GM11168 (cell line): Measurements from ENCODE around the gene CEND1.

Experiments
- in situ Hi-C: fragments of 300-500 bp; cut with MboI; formaldehyde crosslinking; loops from one replicate; pipeline ENCODE4 v1.12.0; 2022; ENCODE audit warnings: low sequenced_read_pairs; ENCODE audit not compliant: unreplicated experiment

CEND1 gene

DNA sequence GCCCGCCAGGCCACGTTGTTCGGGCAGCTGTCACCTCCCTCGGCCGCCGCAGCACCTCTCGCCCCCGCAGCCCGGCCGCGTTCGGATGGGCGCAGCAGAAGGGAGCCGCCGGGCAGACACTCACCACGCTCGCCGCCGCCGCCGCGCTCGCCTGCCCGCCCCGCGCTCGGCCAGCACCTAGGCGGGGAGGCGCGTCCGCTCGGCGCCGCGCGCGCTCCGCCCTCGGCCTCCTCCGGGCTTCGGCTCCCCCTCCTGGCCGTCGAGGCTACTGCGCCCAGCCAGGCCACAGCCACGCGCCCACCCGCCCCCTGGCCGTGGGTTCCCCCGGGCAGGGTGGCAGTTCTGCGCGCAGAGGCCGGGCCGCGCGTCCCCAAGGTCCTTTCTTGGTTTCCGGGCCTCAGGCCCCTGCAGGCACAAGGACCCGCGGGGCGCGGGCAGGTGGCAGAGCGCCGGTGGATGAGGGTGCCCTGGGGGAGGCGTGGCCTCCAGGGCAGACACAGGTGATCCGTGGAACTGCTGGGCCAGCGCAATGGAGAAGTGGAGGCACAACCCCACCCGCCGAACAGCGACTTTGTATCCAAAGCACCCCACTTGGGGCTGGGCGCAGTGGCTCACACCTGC, 8.3 kb upstream of the CEND1 start, which contains the start of gene SLC25A22:
Gene SLC25A22 (minus strand): TSS at position 189 of the 621 bp plus-strand sequence. CDS start 3,275 bp downstream, outside the sequence.
- in situ Hi-C loops: no loop called here

DNA sequence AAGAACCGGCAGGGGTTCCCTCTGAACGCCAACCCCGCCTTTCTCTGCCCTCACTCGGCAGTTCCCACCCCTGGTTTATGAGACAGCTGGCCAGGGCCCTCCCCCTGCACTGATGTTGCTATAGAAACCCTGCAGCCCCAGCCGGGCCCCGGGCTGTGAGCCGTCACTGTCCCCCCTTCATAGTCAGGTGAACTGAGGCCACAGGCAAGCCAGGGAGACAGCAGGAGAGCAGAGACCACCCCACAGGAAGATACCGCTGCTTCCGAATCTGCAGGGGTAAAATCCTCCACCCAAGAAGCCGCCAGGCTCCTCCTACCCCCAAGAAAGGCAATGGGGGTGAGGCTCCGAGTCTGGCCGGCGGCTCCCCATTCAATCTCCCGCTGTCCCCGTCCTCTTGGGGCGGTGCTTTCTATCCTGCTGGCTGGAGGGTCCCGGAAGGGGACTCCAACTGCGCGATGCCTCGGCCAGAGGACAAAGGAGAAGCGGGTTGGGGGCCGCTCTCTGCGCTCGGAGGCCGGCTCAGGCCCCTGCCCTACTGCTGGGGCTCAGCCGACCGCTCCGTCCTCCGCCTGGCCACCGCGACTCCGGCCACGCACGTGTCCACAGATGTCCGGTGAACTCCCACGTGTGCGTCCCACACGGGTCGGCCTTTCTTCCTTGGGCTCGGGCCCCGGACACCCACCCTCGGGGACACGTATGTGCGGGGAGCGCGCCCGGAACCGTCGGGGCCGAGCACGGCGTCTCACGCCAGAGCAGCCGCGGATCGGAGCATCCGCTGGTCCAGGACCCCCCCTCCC, 7.6 kb upstream of the CEND1 start:
- in situ Hi-C loops: no loop called here

DNA sequence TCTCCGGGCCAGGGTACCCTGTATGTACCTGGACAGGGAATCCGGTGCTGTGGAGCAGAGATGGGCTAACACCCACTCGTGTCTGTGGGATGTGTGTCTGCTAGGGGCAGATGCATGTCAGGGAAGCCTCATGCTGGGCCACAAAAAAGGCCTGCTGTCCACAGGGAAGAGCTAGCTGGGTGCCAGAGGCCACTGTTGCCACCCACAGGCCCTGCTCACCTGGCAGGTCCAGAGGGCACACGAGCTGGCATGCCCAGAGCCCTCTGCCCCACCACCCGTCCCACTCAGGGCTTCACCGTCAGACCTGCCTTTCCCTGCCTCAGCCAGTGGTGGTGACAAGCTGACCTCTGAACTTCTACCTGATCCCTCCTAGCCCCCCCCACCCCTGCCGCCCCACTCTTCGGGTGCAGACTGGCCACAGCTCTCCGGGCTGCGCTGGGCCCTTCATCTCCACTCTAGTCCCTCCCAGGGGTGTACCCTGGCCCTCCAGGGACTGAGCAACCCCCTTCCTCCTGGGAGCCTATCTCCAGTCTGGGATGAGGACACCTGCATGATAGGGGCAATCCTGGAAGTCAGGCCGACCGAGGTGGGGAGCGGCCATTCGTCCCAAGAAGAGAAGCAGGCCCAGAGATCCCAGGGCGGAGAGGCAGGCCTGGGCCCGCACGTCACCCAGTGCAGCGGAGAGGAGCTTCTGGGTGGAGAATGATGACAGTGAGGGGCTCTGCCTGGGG, 6.8 kb upstream of the CEND1 start:
- in situ Hi-C loops: no loop called here

DNA sequence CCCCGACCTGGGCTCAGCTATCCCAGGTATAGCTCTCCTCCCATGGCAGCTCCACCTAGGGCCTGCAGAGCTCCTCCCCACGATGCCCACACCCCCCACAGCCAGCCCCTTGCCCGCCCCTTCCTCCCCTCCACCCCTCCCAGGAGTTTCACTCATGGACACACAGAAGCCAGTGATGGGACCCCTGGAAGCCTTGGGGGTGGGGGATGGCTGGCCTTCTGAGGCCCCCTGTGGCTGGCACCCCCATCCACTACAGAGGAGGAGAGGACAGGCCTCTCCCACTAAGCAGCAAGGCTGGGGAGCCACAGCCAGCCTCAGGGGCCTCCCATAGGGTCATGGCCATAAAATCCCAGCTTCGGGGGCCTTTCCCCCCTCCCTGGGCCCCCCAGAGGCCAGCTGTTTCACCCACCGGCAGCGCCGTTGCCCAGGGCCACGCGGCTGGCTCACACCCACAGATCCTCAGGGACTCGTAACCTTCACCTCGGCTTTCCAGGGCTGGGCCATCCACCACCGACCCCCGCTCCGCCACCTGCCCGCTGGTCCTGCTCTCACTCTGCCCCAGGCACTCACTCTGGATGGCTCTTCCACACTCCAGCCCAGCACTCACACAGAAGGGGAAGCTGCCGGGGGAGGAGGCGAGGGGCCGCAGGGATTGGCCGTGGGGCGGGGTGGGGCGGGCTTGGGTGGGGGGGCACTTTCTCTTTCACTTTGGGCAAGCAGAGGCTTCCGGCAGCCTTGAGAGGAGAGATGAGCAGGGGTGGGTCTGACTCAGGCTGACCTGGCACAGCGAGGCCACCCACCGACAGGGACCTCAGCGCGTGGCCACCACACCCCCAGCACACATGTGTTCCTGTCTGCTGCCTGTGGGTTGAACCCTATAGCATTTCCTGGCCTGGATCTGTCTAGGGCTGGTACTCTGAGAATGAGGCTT, 6.0 kb upstream of the CEND1 start:
- in situ Hi-C loops: no loop called here

DNA sequence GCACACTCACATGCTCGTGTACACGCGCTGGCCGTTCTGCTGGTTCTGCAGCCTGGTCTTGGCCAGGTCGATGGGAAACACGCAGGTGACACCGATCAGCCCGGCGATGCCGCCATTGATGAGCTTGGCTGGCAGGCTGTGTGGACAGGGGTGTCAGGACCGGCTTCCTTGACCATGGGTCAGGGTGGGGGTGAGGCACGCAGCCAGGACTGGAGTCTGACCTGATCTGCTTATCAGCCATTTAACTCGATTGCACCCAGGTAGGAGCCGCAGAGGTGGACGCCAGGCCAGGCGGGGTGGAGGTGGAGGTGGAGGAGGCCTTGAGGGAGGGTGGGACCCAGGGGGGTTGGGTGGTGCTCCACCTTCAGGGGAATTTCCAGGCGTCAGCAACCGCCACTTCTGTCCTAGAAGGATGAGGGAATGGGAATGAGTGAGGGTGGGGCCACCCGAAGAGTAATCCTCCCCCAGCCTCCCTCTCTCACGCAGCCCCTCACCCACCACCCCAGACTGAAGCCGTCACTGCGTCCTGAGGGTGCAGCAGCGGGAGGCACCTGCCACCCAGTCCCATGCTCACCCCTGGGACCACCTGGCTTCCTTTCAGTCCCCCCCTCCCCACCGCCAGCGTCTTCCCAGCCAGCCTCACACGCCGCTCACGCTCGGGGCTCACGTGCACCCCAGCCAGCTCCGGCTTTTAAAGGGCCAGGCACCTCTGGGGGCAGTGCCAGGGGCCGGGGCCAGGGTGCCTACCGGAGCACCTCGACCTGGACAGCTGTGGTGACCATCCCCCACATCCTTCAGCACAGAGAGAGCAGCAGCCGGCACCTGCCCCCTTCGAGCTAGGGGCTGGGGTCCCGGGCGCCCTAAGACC, 5.1 kb upstream of the CEND1 start:
- in situ Hi-C loops: no loop called here

DNA sequence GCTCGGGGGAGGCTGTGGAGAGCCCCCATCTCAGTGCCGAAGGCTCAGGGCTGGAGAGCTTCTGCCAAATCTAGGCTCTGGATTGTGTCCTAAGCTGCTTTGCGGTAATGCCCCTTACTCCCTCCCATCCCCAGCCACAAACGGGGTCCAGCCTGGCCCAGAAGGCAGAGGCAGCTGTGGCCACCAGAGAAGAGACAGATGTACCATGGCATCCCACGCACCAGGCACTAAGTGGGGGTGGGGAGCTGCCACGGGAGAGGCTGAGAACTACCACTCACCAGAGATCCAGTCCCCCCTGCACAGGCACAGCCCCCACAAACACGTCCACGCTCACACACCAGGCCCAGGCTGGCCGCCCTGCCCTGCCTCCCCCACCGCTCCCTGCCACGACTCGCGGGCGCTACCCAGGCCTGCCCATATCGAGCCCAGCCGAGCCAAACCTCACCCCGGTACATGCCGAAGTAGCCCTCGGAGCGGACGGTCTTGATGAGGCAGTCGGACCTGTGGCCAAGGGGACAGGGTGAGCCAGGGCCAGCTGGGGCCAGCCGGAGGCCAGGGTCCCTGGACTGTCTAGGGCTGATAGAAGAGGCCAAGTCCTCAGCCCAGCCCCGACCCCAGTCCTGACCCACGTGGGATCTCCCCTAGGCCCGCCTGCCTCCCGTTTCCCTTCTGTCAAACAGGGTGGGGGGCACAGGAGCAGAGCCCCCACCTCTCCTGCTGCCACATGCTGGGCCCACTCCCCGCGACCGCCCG, 4.3 kb upstream of the CEND1 start:
- in situ Hi-C loops: no loop called here

DNA sequence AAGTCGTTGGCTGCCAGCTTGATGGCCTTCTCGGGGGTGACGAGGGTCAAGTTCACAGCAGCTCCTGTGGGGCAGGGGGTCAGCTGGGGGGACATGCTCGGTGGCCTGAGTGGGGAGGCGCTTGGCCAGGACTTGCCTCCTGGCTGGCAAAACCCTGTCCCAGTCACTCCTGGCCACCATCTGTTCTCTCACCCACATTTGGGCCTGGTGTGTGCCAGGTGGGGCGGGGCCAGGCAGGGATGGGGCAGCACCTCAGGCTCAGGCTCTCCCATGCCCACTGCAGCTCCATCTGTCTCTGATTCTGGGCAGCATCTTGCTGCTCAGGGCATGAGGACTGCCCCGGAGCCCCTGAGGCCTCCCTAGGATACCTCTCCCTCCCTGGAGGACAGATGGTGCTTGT, 3.7 kb upstream of the CEND1 start:
- in situ Hi-C loops: no loop called here

DNA sequence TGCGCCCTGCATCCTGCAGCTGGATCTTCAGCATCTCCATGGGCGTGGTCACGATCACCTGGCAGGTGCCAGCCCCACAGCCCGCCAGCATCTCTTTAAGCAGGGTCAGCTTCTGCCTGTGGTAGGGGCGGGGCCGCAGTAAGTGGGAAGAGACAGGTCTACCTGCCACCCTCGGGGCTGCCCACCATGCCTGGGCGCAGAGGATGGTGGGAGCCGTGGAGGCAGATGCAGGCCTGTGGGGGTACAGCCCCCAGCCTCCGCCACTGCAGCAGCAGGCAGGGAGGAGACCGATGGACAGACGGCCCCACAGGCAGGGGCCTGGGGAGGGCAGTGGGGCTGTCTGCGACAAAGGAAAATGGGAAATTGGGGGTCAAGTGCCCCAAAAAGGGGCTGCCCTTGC, 3.0 kb upstream of the CEND1 start:
- in situ Hi-C loops: no loop called here

DNA sequence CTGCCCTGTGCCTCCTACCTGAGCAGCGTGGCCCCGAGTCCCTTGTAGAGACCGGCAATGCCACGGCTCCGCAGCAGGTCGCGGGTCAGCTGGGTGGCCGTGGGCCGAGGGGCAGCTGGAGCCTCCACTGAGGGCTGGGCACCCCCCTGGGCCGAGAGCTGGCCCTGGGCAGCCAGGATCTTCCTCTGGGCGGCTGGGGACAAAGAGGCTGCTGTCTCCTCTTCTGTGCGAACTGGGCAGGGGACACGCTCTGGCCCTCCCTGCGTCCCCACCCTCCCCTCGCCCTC, 2.6 kb upstream of the CEND1 start:
- in situ Hi-C loops: no loop called here

DNA sequence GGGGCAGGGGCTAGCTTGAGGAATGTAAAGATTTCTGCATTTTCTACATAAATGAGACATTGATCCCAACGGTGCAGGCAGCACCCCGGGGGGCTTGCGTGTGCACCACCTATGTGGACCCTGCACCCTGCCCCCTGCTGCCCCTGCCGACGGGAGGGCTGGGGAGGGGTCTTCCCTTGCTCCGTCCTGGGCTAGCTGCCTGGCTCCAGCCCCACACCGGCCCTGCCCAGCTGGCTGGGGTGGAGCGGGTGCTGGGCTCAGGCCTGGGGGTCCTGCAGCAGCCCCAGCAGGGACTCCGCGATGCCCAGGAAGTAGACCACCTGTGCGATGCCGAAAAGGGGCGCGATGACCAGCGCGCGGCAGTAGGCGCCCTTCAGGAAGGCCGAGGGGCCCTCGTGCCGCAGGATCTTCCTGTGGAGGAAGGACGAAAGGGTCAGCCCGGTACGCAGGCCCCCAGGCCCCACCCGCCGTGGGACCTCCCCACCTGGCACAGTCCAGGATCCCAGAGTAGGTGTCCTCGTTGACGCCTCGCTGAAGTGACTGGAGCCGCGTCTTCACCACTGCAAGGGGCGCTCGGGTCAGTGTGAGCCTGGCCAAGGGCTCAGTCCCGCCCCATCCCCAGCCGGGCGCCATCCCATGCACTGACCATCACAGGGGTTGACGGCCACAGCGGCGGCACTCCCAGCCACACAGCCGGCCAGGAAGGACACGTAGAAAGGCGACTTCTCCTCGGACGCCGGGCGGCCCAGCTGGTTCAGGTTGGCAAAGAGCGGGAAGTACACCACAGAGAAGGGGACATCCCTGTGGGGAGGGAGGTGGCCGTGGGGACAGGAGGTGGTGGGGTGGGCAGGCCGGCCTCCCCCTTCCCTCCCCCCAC, 2.0 kb upstream of the CEND1 start:
- in situ Hi-C loops: no loop called here

DNA sequence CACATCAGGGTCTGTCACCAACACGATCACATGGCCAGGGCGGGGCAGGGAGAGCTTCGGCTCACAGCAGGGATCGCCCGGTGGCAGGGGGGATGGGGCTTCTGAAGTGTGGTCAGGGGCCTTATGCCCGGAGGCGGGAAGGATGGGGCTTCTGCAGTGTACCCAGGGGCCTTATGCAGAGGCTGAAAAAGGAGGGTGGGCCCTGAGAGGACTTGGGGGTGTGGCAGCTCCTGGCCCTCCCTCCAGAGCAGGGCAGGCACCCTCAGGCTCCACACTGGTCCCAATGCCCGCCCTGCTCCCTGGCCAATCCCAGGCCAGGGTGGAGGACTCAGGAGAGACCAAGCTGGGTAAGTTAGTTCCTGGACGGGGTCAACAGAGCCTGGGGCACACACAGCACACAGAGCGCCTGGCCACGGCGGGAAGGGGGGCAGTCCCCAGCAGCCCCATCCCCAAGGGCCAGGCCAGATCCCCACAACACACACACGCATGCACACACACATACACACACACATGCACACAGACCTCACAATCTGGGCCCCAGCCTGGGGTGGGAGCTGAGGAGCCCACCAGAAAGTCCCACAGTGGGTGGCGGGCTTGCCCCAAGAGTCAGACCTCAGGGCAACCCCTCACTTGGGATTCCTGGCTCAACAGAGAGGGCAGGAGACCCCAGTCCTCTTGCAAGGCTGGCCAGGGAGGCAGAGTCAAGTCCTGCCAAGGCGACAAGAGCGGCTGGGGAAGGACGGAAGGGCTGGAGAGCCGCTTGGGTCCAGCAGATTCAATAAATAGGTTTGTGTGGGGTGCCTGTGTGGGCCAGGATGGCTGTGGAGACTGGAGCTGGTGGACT, 1.1 kb upstream of the CEND1 start:
- in situ Hi-C loops: no loop called here

DNA sequence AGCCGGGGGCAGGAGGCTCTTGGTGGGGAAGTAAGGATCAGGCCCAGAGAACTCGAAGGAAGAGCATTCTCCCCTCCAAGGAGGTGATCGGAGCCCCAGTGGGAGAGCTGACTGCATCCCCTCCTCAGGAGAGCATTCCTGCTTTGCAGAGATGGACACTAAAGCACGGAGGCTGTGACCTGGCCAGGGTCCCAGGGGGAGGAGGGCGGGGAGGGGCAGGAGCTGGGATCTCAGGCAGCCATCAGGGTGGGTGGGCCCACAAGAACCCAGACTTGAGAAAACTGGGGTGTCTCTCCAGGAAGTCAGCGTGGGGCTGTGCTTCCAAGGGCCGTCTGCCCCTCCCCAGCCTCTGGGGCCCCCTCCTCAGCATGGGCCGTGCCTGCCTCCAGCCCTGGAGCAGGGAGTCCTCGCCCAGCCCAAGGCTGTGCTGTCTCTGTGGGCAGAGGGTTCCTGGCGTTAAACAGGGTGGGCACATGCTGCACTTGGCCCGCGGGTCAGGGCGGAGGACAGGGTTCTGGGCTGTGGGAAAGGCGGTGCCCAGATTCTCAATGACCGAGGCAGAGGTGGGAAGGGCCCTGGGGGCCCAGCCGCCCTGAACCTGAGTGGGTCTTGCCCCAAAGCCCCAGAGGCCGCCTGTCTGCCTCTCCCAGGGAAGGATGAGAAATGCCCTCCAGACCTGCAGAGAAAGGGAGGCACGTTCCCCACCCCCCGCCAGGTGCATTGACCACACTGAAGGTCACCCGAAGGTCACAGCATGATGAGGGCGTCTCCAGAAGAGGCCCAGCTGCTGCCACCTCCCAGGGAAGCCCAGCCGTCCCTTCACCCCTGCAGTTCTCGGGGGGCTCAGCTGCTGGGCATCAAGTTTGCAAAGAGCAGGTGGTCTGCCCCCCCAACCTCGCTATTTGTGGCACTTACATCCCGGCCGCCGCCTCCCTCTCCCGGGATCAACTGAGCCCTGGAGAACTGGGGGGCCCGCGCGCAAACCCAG, 643 bp downstream of the CEND1 start:
- in situ Hi-C loops: no loop called here

DNA sequence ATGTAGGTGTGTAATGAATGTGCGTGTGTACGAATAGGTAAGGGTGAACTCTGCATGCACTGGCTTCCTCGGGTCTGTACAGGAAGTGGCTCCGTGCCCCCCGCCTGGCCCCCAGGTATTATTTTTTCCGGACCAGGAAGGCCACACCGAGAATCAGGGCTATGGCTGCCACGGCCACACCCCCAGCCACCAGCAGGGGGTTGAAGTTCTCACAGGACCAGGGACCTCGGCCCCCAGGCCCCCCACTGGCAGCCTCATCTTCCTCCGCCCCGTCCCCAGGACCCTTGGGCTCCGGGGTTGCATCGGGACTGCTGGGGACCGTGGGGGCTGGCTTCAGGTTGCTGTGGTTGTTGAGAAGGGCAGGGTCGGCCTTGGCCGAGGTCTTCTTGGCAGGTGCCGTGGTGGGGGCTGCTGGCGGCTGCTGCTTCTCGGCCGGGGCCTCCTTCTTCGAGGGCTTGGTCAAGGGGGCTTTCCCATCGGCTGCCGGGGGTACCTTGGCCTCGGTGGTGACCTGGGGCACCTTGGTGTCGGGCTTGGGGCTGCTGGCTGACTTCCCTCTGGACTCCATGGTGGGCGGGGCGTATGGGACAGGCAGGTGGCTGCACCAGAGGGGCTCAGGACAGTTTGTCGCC, 1.8 kb downstream of the CEND1 start:
- in situ Hi-C loops: no loop called here

DNA sequence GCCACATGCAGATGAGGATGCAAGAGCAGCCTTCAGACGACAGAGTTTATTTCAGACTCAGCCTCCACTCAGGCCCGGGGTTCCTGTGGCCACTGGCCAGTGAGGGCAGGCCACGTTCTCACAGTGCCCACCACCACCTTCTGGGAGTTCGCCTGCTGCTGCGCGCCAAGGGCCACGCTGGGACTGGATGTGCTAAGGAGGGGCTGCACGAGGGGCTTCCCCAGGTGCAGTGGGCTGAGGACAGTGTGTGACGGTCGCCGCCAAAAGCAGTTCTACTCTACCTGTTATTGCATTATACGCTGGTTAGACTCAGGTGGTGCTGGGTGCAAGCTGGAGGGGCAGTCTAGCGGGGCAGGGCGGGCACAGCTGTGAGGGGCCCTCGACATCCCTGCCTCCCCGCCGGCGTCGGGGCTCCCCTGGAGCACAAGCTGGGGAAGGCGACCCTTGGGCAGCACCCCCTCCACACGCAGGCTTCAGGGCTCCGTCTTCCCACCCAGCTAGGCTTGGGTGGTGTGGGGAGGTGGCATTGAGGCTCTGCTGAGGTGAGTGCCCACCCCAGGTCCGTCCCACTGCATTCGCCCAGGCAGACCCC, 2.7 kb downstream of the CEND1 start:
- in situ Hi-C loops: no loop called here
